Neural crest cell (in vitro differentiated cells): Measurements from ENCODE around the gene OASL. TPM values are rescaled to one million over a fixed set of nuclear protein-coding genes. Genes with fewer than 3 reads are reported as not detected.
"Not testable (repeated sequence)": the region's sequence is repeated elsewhere in the genome, so short reads cannot be mapped to it uniquely, and the experiment has no call there.

ENCODE experiments used
- DNase-seq: peaks from one replicate; pipeline ENCODE4 v3.0.0; 2021; ENCODE audit warnings: low read depth, mixed read lengths, low spot score
- H3K27ac Mint-ChIP-seq: one replicate; pipeline ENCODE4 v1.8.0; 2021; ENCODE audit warnings: mild to moderate bottlenecking, mixed read lengths; ENCODE audit not compliant: unreplicated experiment
- H3K27me3 Mint-ChIP-seq: 2 replicates; pipeline ENCODE4 v1.8.0; 2021; ENCODE audit warnings: low read depth, mild to moderate bottlenecking, mixed read lengths
- H3K36me3 Mint-ChIP-seq: 2 replicates; pipeline ENCODE4 v1.8.0; 2021; ENCODE audit warnings: low read depth, mild to moderate bottlenecking, mixed read lengths
- H3K4me1 Mint-ChIP-seq: 2 replicates; pipeline ENCODE4 v1.8.0; 2021; ENCODE audit warnings: mixed read lengths
- H3K4me3 Mint-ChIP-seq: one replicate; pipeline ENCODE4 v1.8.0; 2021; ENCODE audit warnings: mild to moderate bottlenecking, mixed read lengths
- H3K9me3 Mint-ChIP-seq: 2 replicates; pipeline ENCODE4 v1.8.0; 2021; ENCODE audit warnings: mixed read lengths
- total RNA-seq: library from RNA; stranded (reverse); gene quantifications from 2 replicates; pipeline ENCODE4 v1.2.1, GENCODE V29; 2021
- TF ChIP-seq, protein P1 (sequence below): fragments of 200-600 bp; sonication (generic); conservative IDR thresholded peaks from 2 replicates; pipeline ENCODE4 v1.5.0; 2021; ENCODE audit warnings: antibody characterized with exemption, mild to moderate bottlenecking

The OASL gene
- total RNA-seq, 1 donor from 2014 or later, result not detected

DNA sequence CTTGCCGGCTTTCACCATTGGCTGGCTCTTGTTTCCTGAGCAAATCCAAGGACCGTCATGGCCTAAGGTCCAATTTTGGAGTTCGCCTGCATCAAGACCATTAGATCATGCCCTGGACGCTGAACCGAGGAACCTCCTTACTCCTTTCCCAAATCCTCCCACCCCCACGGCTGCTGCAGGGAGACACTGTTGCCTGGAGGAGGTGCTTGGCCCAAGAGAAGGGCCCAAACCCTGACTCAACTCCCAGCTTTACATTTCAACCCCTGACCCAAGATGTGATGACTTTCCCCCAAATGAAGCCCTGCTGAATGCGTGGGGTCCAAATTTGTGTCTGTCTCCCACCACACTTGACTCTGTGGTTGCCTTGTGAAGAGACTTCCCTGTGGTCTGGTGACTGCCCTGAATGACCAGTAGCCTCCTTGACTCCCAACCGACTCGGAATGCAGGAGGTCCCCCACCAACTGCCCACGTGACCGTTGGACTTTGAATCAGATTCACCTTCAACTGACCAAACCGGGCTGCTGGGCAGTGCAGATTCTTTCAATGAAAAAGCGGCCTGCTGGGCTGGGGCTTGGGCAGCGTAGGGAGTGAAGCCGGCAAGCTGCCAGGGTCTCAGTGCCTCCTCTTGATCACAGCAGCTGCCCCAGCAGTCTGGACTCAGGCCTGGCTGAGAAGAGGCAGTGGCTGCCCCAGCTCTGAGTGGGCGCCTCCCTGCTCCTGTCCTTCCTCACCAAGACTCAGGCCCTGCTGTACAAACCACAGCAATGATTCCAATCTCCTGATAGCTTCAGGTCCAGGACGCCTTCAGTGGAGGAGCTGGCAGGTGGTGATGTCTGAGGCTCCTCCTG is 46.7 kb upstream of the OASL start:
- Mint-ChIP-seq H3K4me1 (no peaks in the 10 kb centered on the region), H3K27ac (no peak overlapping the region), H3K9me3 (no peaks in the 10 kb centered on the region), H3K27me3 (no peaks in the 10 kb centered on the region), H3K36me3 (no peaks in the 10 kb centered on the region), H3K4me3 (no peak overlapping the region)
- TF ChIP-seq, protein P1, sequence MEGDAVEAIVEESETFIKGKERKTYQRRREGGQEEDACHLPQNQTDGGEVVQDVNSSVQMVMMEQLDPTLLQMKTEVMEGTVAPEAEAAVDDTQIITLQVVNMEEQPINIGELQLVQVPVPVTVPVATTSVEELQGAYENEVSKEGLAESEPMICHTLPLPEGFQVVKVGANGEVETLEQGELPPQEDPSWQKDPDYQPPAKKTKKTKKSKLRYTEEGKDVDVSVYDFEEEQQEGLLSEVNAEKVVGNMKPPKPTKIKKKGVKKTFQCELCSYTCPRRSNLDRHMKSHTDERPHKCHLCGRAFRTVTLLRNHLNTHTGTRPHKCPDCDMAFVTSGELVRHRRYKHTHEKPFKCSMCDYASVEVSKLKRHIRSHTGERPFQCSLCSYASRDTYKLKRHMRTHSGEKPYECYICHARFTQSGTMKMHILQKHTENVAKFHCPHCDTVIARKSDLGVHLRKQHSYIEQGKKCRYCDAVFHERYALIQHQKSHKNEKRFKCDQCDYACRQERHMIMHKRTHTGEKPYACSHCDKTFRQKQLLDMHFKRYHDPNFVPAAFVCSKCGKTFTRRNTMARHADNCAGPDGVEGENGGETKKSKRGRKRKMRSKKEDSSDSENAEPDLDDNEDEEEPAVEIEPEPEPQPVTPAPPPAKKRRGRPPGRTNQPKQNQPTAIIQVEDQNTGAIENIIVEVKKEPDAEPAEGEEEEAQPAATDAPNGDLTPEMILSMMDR, result no peak
- no peak for DNase-seq

DNA sequence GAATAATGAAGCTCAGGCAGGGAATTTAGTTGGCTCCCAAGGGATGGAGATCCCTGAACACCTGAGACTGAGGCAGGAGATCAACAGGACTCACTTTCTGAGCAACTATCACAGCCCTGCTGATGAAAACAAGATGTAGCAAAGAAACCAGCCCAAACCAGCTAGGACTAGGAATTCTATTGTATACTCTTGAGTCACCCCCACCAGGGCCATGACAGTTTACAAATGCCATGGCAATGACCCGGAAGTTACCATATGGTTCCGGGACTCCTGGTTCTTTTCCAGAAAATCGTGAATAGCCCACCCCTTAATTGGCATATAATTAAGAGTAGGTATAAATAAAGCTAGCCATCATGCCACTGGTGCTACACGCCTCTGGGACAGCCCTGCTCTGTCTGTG is 46.0 kb upstream of the OASL start:
- Mint-ChIP-seq H3K27me3 (no peaks in the 10 kb centered on the region), H3K27ac (no peak overlapping the region), H3K4me1 (no peaks in the 10 kb centered on the region), H3K36me3 (no peaks in the 10 kb centered on the region), H3K9me3 (no peaks in the 10 kb centered on the region), H3K4me3 (no peak overlapping the region)
- TF ChIP-seq, protein P1, result no peak
- DNase-seq, result no peak

DNA sequence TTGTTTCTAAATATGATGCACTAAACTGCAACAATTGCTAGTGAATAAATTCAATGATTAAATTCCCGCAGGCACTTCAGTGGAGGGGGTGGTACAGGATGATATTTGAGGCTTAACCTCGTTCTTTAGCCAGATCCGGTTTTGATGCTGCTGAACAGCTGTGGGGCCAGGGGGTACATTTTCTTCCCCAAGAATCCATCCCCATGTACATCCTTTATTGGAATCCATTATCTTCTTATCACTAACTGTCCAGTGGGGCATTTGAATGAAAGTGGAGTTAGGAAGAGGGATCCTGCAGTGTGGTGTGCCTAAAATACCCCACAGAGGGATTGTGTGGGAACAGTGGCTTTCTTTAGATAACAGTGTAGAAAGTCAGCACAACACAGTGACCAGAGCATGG is 45.2 kb upstream of the OASL start:
- no peak for DNase-seq
- Mint-ChIP-seq H3K4me3 (no peak overlapping the region), H3K27ac (no peak overlapping the region), H3K36me3 (no peaks in the 10 kb centered on the region), H3K9me3 (no peaks in the 10 kb centered on the region), H3K4me1 (no peaks in the 10 kb centered on the region), H3K27me3 (no peaks in the 10 kb centered on the region)
- TF ChIP-seq, protein P1, result no peak

DNA sequence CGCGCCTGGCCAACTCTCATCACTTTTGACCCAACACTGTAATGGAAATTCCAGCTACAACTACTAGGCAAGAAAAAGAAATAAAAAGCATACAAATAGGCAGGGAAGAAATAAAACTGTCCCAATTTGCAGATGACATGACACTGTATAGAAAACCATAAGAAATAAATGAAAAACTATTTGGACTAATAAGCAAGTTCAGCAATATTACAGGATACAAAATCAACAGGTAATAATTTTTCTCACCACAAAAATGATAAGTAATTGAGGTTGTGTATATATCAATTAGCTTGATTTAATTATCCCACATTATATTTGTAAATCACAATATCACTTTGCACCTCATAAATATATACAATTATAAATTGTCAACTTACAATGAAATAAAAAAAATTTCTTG is 41.9 kb upstream of the OASL start:
- TF ChIP-seq, protein P1, result no peak
- peaks cover 3% of the 10 kb centered on the region for H3K36me3 Mint-ChIP-seq
- H3K4me1 Mint-ChIP-seq, result no peaks in the 10 kb centered on the region
- no peak for DNase-seq
- H3K9me3 Mint-ChIP-seq, result peaks cover 6% of the 10 kb centered on the region
- H3K27me3 Mint-ChIP-seq, result no peaks in the 10 kb centered on the region
- no peak overlapping the region for H3K4me3 Mint-ChIP-seq
- H3K27ac Mint-ChIP-seq, result no peak overlapping the region

DNA sequence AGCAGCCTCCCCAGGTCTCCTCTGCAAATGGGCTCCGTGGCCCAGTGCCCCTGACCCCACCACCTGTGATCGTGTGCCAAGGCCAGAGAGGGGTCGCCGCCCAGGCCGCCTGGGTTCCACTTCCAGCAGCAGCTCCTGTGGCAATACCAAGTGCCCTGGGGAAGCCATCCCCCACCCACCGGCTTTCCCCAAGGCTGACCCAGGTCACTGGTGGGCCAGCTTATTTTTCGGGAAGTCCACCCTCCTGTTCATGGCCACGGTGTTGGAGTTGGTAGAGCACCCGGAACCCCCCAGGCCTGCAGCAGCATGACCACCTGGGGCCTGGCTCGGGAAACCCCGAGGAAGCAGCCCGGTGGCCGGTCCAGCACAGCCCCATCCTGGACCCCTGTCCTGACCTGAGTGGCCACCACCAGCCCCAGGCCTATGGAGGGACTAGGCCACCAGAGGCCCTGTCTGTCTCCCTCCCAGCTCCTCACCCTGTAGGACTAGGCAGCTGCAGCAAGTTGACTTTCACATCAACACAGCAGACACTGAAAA is 40.8 kb upstream of the OASL start:
- H3K4me1 Mint-ChIP-seq, result no peaks in the 10 kb centered on the region
- no peak overlapping the region for H3K27ac Mint-ChIP-seq
- no peak for DNase-seq
- peaks cover 7% of the 10 kb centered on the region for H3K9me3 Mint-ChIP-seq
- TF ChIP-seq, protein P1, result no peak
- no peak overlapping the region for H3K4me3 Mint-ChIP-seq
- peaks cover 3% of the 10 kb centered on the region for H3K36me3 Mint-ChIP-seq
- no peaks in the 10 kb centered on the region for H3K27me3 Mint-ChIP-seq

DNA sequence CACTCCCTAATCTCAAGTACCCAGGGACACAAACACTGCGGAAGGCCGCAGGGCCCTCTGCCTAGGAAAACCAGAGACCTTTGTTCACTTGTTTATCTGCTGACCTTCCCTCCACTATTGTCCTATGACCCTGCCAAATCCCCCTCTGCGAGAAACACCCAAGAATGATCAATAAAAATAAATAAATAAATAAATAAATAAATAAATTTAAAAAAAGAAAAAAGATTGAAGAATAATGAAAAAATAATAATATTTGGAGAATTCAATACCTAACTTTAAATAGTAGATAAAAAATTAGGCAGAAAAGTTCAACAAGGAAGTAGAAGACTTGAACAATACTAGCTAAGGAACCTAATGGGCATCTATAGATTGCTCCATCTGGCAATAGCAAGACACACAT is 38.4 kb upstream of the OASL start:
- not testable (repeated sequence) for DNase-seq, H3K4me3 Mint-ChIP-seq, H3K27ac Mint-ChIP-seq, H3K4me1 Mint-ChIP-seq, H3K36me3 Mint-ChIP-seq, H3K27me3 Mint-ChIP-seq
- H3K9me3 Mint-ChIP-seq, result peaks cover 19% of the 10 kb centered on the region

DNA sequence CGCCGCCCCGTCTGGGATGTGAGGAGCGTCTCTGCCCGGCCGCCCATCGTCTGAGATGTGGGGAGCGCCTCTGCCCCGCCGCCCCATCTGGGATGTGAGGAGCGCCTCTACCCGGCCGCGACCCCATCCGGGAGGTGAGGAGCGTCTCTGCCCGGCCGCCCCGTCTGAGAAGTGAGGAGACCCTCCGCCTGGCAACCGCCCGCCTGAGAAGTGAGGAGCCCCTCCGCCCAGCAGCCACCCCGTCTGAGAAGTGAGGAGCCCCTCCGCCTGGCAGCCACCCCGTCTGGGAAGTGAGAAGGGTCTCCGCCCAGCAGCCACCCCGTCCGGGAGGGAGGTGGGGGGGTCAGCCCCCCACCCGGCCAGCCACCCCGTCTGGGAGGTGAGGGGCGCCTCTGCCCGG is 36.9 kb upstream of the OASL start:
- H3K36me3 Mint-ChIP-seq, H3K4me1 Mint-ChIP-seq, DNase-seq, H3K27ac Mint-ChIP-seq, H3K27me3 Mint-ChIP-seq, H3K4me3 Mint-ChIP-seq: not testable (repeated sequence)
- H3K9me3 Mint-ChIP-seq, result peaks cover 19% of the 10 kb centered on the region
